IMR-90 (cell line): ENCODE results near the gene IGFBP1. TPM values are rescaled to one million over a fixed set of nuclear protein-coding genes. Genes with fewer than 3 reads are reported as not detected.

Source experiments
- ATAC-seq: fragments of 200-7000 bp; cut with Tn5 transposase; 2 replicates; pipeline ENCODE4 v1.9.1; 2020; ENCODE audit warnings: low read depth, mild to moderate bottlenecking, moderate library complexity
- BruUV-seq: library from RNA; stranded (reverse); fragments of 400-500 nt; replicated peaks from 2 replicates; lab custom pipeline; 2021; lab: Mats Ljungman, UMichigan
- CTCF ChIA-PET: fragments of 300-600 bp; formaldehyde crosslinking; extraction: SDS; loops from one replicate; lab custom pipeline; 2021; ENCODE audit warnings: antibody characterized with exemption; lab: Yijun Ruan, JAX
- POLR2A ChIA-PET: fragments of 300-600 bp; sonication (Branson Sonifier 250); formaldehyde crosslinking; loops from one replicate; lab custom pipeline; 2022; ENCODE audit warnings: antibody characterized with exemption; ENCODE audit not compliant: unreplicated experiment; lab: Charles Lee
- DNase-seq: peaks from one replicate; pipeline ENCODE4 v3.0.0; 2013
- H2AFZ ChIP-seq: replicated peaks from 2 replicates; pipeline ENCODE3; 2013; ENCODE audit warnings: low read length, mild to moderate bottlenecking; ENCODE audit not compliant: poor library complexity
- H2AK5ac ChIP-seq: 2 replicates; pipeline ENCODE4 v1.6.1; 2013; ENCODE audit warnings: low read depth, low read length, inconsistent platforms
- H2AK9ac ChIP-seq: replicated peaks from 2 replicates; pipeline ENCODE3; 2013; ENCODE audit warnings: mild to moderate bottlenecking, low read depth, low read length, moderate library complexity; ENCODE audit not compliant: poor library complexity
- H2BK120ac ChIP-seq: 2 replicates; pipeline ENCODE4 v1.6.1; 2013; ENCODE audit warnings: low read depth, low read length, inconsistent platforms
- H2BK15ac ChIP-seq: 3 replicates; pipeline ENCODE4 v1.6.1; 2013; ENCODE audit warnings: low read depth, low read length, inconsistent platforms
- H2BK20ac ChIP-seq: 2 replicates; pipeline ENCODE4 v1.6.1; 2013; ENCODE audit warnings: low read depth, mild to moderate bottlenecking, inconsistent platforms, low read length, moderate library complexity
- H2BK5ac ChIP-seq: 2 replicates; pipeline ENCODE4 v1.6.1; 2013; ENCODE audit warnings: mild to moderate bottlenecking, low read depth, low read length, inconsistent platforms; ENCODE audit not compliant: poor library complexity, severe bottlenecking
- H3K14ac ChIP-seq: replicated peaks from 2 replicates; pipeline ENCODE4 v1.6.1; 2013; ENCODE audit warnings: low read depth, low read length, inconsistent platforms
- H3K18ac ChIP-seq: 2 replicates; pipeline ENCODE4 v1.6.1; 2013; ENCODE audit warnings: low read depth, low read length, control low read depth
- H3K23ac ChIP-seq: 2 replicates; pipeline ENCODE4 v1.6.1; 2013; ENCODE audit warnings: low read depth, low read length, inconsistent platforms
- H3K27ac ChIP-seq: 2 replicates; pipeline ENCODE4 v1.5.1; 2013; ENCODE audit warnings: mild to moderate bottlenecking, control low read depth, low read length; ENCODE audit not compliant: insufficient read depth
- H3K27me3 ChIP-seq: 2 replicates; pipeline ENCODE4 v1.6.1; 2013; ENCODE audit warnings: low read length; ENCODE audit not compliant: control insufficient read depth, insufficient read depth
- H3K36me3 ChIP-seq: 2 replicates; pipeline ENCODE4 v1.6.1; 2013; ENCODE audit warnings: low read length, mixed read lengths; ENCODE audit not compliant: control insufficient read depth, insufficient read depth
- H3K4ac ChIP-seq: 2 replicates; pipeline ENCODE4 v1.6.1; 2013; ENCODE audit warnings: low read depth, low read length, inconsistent platforms
- H3K4me1 ChIP-seq: 2 replicates; pipeline ENCODE4 v1.6.1; 2013; ENCODE audit warnings: low read length, mixed read lengths; ENCODE audit not compliant: control insufficient read depth, insufficient read depth
- H3K4me2 ChIP-seq: 2 replicates; pipeline ENCODE4 v1.6.1; 2013; ENCODE audit warnings: low read depth, mild to moderate bottlenecking, control low read depth, low read length, moderate library complexity
- H3K4me3 ChIP-seq: 2 replicates; pipeline ENCODE4 v1.5.1; 2013; ENCODE audit warnings: low read depth, mild to moderate bottlenecking, control low read depth, low read length, moderate library complexity; ENCODE audit not compliant: insufficient read depth
- H3K56ac ChIP-seq: 2 replicates; pipeline ENCODE4 v1.6.1; 2013; ENCODE audit warnings: low read length, inconsistent platforms; ENCODE audit not compliant: insufficient read depth; ENCODE audit errors: extremely low read depth
- H3K79me1 ChIP-seq, 2 experiments: 2 replicates each; pipeline ENCODE4 v1.6.1; 2013; ENCODE audit warnings: low read length in 2 of 2, inconsistent platforms in 1 of 2, low read depth in 1 of 2
- H3K9ac ChIP-seq: 2 replicates; pipeline ENCODE4 v1.6.1; 2013; ENCODE audit warnings: low read depth, low read length, control low read depth
- H3K9me1 ChIP-seq: 2 replicates; pipeline ENCODE4 v1.6.1; 2013; ENCODE audit warnings: low read length, inconsistent platforms; ENCODE audit not compliant: insufficient read depth
- H3K9me3 ChIP-seq: 2 replicates; pipeline ENCODE4 v1.6.1; 2013; ENCODE audit warnings: low read length; ENCODE audit not compliant: control insufficient read depth, insufficient read depth
- H4K20me1 ChIP-seq: 2 replicates; pipeline ENCODE4 v1.6.1; 2013; ENCODE audit warnings: low read length, inconsistent platforms; ENCODE audit not compliant: insufficient read depth
- H4K5ac ChIP-seq: 2 replicates; pipeline ENCODE4 v1.6.1; 2013; ENCODE audit warnings: mild to moderate bottlenecking, low read depth, low read length, control low read depth
- H4K8ac ChIP-seq, 2 experiments: 2 replicates each; pipeline ENCODE4 v1.6.1; 2013; ENCODE audit warnings: low read depth in 2 of 2, low read length in 2 of 2, control low read depth in 1 of 2, inconsistent platforms in 1 of 2
- H4K91ac ChIP-seq: 2 replicates; pipeline ENCODE4 v1.6.1; 2013; ENCODE audit warnings: low read depth, low read length, inconsistent platforms; ENCODE audit not compliant: insufficient read depth
- BHLHE40 ChIP-seq: fragments of 150-350 bp; IDR thresholded peaks from 2 replicates; pipeline ENCODE4 v1.6.1; 2016; ENCODE audit warnings: mild to moderate bottlenecking, low read depth, low read length
- CEBPB ChIP-seq: IDR thresholded peaks from 2 replicates; pipeline ENCODE4 v1.6.1; 2012; ENCODE audit warnings: low read depth, low read length, improper control_type of control experiment
- CHD1 ChIP-seq: IDR thresholded peaks from 2 replicates; pipeline ENCODE4 v1.6.1; 2012; ENCODE audit warnings: low read depth, low read length, improper control_type of control experiment
- CTCF ChIP-seq: conservative IDR thresholded peaks from 2 replicates; pipeline ENCODE4 v1.5.1; 2012; ENCODE audit warnings: mild to moderate bottlenecking, low read depth, low read length, improper control_type of control experiment
- ELK1 ChIP-seq: fragments of 150-350 bp; IDR thresholded peaks from 2 replicates; pipeline ENCODE4 v1.6.1; 2016; ENCODE audit warnings: low read depth, mild to moderate bottlenecking, low read length, moderate library complexity, borderline replicate concordance
- FOS ChIP-seq: fragments of 150-350 bp; IDR thresholded peaks from 2 replicates; pipeline ENCODE4 v1.6.1; 2016; ENCODE audit warnings: low read depth, low read length
- MAFK ChIP-seq: IDR thresholded peaks from 2 replicates; pipeline ENCODE4 v1.6.1; 2012; ENCODE audit warnings: low read depth, low read length, improper control_type of control experiment
- MAZ ChIP-seq: IDR thresholded peaks from 2 replicates; pipeline ENCODE4 v1.6.1; 2012; ENCODE audit warnings: low read depth, mild to moderate bottlenecking, low read length, improper control_type of control experiment, moderate library complexity, borderline replicate concordance
- MXI1 ChIP-seq: IDR thresholded peaks from 2 replicates; pipeline ENCODE4 v1.6.1; 2012; ENCODE audit warnings: low read depth, mild to moderate bottlenecking, low read length, moderate library complexity, borderline replicate concordance
- NFE2L2 ChIP-seq: fragments of 150-350 bp; IDR thresholded peaks from 2 replicates; pipeline ENCODE4 v1.6.1; 2016; ENCODE audit warnings: low read depth, mild to moderate bottlenecking, low read length
- POLR2A ChIP-seq: IDR thresholded peaks from 2 replicates; pipeline ENCODE4 v1.6.1; 2012; ENCODE audit warnings: mild to moderate bottlenecking, low read depth, low read length
- RAD21 ChIP-seq: IDR thresholded peaks from 2 replicates; pipeline ENCODE4 v1.6.1; 2012; ENCODE audit warnings: low read length, improper control_type of control experiment
- RCOR1 ChIP-seq: IDR thresholded peaks from 2 replicates; pipeline ENCODE4 v1.6.1; 2012; ENCODE audit warnings: mild to moderate bottlenecking, low read length, improper control_type of control experiment; ENCODE audit not compliant: insufficient replicate concordance
- RFX5 ChIP-seq: IDR thresholded peaks from 2 replicates; pipeline ENCODE4 v1.8.0; 2012; ENCODE audit warnings: low read depth, mild to moderate bottlenecking, low read length, moderate library complexity
- SMC3 ChIP-seq: fragments of 150-350 bp; IDR thresholded peaks from 2 replicates; pipeline ENCODE4 v1.6.1; 2016; ENCODE audit warnings: low read depth, mild to moderate bottlenecking, antibody characterized with exemption, low read length, moderate library complexity
- USF2 ChIP-seq: fragments of 150-350 bp; IDR thresholded peaks from 2 replicates; pipeline ENCODE4 v1.6.1; 2017; ENCODE audit warnings: mild to moderate bottlenecking, antibody characterized with exemption, low read length, low read depth
- WGBS, 2 experiments: methylation state at CpG; one replicate each; pipeline versions ENCODE4 v1.1.5 to v1.1.7; 2013; ENCODE audit warnings: missing lambda C conversion rate in 2 of 2; ENCODE audit not compliant: insufficient read length in 1 of 2; ENCODE audit errors: extremely low coverage in 2 of 2; 5-methylcytosine and 5-hydroxymethylcytosine counted together
- dilution Hi-C: fragments of 300-500 bp; cut with HindIII; formaldehyde crosslinking; loops from one replicate; pipeline ENCODE4 v1.14.3; 2018; ENCODE audit warnings: low sequenced_read_pairs; ENCODE audit not compliant: unreplicated experiment
- in situ Hi-C: fragments of 300-500 bp; cut with MboI; formaldehyde crosslinking; loops from 3 replicates; pipeline ENCODE4 v1.14.3; 2019; ENCODE audit warnings: low sequenced_read_pairs, inconsistent platforms, mixed read lengths
- intact Hi-C: fragments of 100-400 bp; cut with micrococcal nuclease; formaldehyde crosslinking; loops from 2 replicates; pipeline ENCODE4 v1.10.0; 2022
- polyA plus RNA-seq, 3 experiments: library from polyadenylated mRNA; depleted of rRNA; stranded (reverse); fragments of >200 nt; gene quantifications; 2 replicates each; pipeline ENCODE4 v1.2.3, GENCODE V29; 2012; ENCODE audit warnings: low replicate concordance in 1 of 3
- total RNA-seq: library from RNA; depleted of rRNA; stranded (reverse); fragments of >200 nt; gene quantifications from 2 replicates; pipeline ENCODE4 v1.2.3, GENCODE V29; 2012

Gene IGFBP1
- total and polyA plus RNA-seq, 2 of the 4 experiments (the other 2 are of a cell fraction), result not detected

GRCh38 chr7:45918556-45918955 lies 30.3 kb downstream of the IGFBP1 start:
- Histone ChIP-seq H3K4ac (no peak overlapping the region), H3K4me1 (peaks cover 10% of the 10 kb centered on the region), H4K5ac (no peak overlapping the region), H3K14ac (peak overlapping the region; percentile 25), H3K23ac (0 out of 2 replicates have a peak overlapping the region, but pooled peaks have one; percentile 29), H4K20me1 (peaks cover 25% of the 10 kb centered on the region), H4K91ac (0 out of 2 replicates have a peak overlapping the region, but pooled peaks have one; percentile 37), H2BK120ac (no peak overlapping the region), H3K9ac (peak overlapping the region; percentile 42; the same call in 1 of the 2 replicates), H3K79me1 (peaks cover 12 to 23% of the 10 kb centered on the region in 2 experiments; a peak in 3 of 4 replicates), H2BK20ac (no peak overlapping the region), H2BK15ac (no peak overlapping the region), H3K18ac (no peak overlapping the region; the same call in 1 of the 2 replicates), H3K4me2 (peak overlapping the region; percentile 62), H3K4me3 (peak overlapping the region; percentile 34; the same call in 1 of the 2 replicates), H3K27me3 (no peaks in the 10 kb centered on the region), H3K56ac (no peak overlapping the region), H3K36me3 (peaks cover 24% of the 10 kb centered on the region), H2AFZ (no peak overlapping the region), H2BK5ac (peak overlapping the region; percentile 11), H4K8ac (no peak overlapping the region), H3K9me3 (no peaks in the 10 kb centered on the region), H3K9me1 (peaks cover 4% of the 10 kb centered on the region; the same call in 1 of the 2 replicates), H2AK9ac (no peak overlapping the region), H2AK5ac (no peak overlapping the region), H3K27ac (no peak overlapping the region)
- DNase-seq (no peak), ATAC-seq (no peak)
- TF ChIP-seq CHD1 (no peak), RCOR1 (no peak), USF2 (no peak), RFX5 (no peak), NFE2L2 (no peak), POLR2A (no peak), MAZ (no peak), CEBPB (no peak), BHLHE40 (no peak), MAFK (no peak), CTCF (no peak), RAD21 (no peak), MXI1 (no peak), ELK1 (no peak), FOS (no peak), SMC3 (no peak)
- no CpG with 5 or more reads among the region's 2 CpGs for WGBS, 2 experiments
- ChIA-PET CTCF (interaction anchor here (0.6 to 2.1 kb wide), 5 partner anchors 19 to 1261 kb away, joined by 3 to 4 read pairs (median 3); no protein-coding TSS in a partner anchor), POLR2A (no interaction called here)
- intact Hi-C loops, result no loop called here
- in situ Hi-C loops, result loop anchor here (5.0 to 25.0 kb wide), 2 partner anchors 1019 to 1264 kb away; no protein-coding TSS in a partner anchor
- no TSS peak for BruUV-seq
- dilution Hi-C loops, result no loop called here
